Neural progenitor cell (in vitro differentiated cells): ENCODE measurements around the gene GTF2F2.

ENCODE experiments used
- CTCF ChIP-seq: fragments of 200-600 bp; sonication (generic); IDR thresholded peaks from 2 replicates; pipeline ENCODE4 v1.5.1; 2017; ENCODE audit warnings: antibody characterized with exemption, mild to moderate bottlenecking
- EZH2 ChIP-seq: fragments of 200-600 bp; sonication (generic); IDR thresholded peaks from 2 replicates; pipeline ENCODE4 v1.6.1; 2017; ENCODE audit warnings: antibody characterized with exemption, mild to moderate bottlenecking, moderate library complexity
- EZH2phosphoT487 ChIP-seq: fragments of 200-600 bp; sonication (generic); IDR thresholded peaks from 2 replicates; pipeline ENCODE4 v1.6.1; 2017; ENCODE audit warnings: antibody characterized with exemption

DNA sequence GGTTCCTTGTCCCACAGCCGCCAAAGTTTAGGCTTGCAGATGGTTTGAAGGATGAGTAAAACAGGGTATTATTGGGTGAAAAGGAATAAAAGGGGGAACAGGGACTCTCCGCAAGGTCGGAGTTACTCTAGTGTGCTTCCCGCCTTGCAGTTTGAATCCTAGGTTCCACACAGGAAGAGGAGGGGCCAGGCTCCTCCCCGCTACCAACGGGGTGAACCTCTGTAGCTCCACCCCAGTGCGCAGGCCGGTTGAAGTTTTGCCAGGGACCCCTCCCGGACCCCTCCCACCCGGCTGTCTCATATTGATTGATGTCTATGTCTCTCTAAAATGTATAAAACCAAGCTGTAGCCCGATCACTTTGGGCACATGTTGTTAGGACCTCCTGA, 11.6 kb upstream of the GTF2F2 start:
- TF ChIP-seq CTCF (no peak), EZH2 (no peak), EZH2phosphoT487 (no peak)
